Activated CD4-positive, alpha-beta T cell treated with anti-CD3 and anti-CD28 coated beads, Interleukin-2, Interleukin-6, amounts not matched to agents 100 ng/mL and 50 ng/mL, durations not matched to agents 16 hours and 8 hours (primary cell): ENCODE measurements around the gene JCHAIN.

Source experiments
- DNase-seq: peaks from one replicate; pipeline ENCODE4 v3.0.0-alpha.2; 2020

The JCHAIN gene

GRCh38 chr4:70634482-70634881 is 31.8 kb downstream of the JCHAIN start:
- no peak for DNase-seq

GRCh38 chr4:70632028-70632427 is 34.3 kb downstream of the JCHAIN start:
- DNase-seq, result no peak

DNA sequence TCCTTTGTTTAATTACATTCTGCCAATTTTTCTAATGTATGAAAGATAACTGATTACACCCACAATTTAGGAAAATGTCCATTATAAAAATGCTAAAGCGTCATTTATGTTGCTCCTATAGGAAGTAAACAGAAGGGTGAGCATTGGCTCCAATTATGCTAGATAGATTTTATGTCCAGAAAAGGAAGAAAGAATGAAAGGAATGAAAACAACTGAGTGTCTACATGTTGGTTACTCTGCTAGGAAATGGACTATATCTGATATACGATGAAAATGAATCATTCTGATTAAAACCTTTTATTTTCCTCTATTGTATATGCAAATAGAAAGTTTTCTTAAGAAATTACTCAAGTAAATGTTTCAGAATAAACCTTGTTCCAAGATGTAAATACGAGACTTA is 36.1 kb downstream of the JCHAIN start:
- DNase-seq, result no peak

GRCh38 chr4:70629469-70630090 is 36.7 kb downstream of the JCHAIN start:
- peak; percentile 11 for DNase-seq

DNA sequence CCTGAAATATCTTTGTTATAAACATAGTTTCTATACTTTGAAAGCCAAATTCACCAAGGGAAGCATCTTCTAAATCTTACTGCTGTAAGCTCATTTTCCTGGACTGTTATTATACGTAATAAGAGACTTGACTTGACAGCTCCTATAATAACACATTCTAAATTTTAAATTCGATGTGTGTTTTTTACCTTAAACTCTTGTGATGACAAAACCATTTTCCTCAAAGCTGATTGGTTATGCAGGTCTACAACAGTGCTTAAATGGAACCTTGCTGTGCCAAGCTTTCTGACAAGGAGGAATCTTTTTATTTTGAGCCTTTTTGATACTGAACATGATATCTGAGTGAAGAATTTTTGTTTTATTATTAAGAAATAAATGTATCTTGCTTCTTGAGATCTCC is 37.9 kb downstream of the JCHAIN start, which contains the start of gene ENAM:
Gene ENAM (plus strand): TSS at position 301 of the 400 bp plus-strand sequence. CDS start 757 bp downstream, outside the sequence.
- no peak for DNase-seq

DNA sequence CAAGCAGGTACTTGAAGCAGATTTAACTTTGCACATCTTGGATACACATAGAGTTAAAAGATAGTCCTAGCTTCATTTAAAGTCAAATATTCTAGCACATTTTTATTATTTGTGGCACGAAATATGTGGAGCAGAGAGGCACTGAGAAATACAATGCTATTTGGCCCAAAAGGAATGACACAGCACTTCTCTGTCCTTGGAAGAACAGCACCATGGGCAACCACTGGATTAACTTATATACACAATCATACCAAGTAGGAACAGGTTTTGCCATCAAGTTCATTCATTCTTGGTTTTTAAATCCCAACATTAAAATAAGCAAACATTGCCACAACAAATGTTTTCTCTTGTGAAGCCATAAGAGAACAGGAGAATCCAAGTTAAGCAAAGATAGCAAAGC is 38.7 kb downstream of the JCHAIN start:
- DNase-seq, result no peak

DNA sequence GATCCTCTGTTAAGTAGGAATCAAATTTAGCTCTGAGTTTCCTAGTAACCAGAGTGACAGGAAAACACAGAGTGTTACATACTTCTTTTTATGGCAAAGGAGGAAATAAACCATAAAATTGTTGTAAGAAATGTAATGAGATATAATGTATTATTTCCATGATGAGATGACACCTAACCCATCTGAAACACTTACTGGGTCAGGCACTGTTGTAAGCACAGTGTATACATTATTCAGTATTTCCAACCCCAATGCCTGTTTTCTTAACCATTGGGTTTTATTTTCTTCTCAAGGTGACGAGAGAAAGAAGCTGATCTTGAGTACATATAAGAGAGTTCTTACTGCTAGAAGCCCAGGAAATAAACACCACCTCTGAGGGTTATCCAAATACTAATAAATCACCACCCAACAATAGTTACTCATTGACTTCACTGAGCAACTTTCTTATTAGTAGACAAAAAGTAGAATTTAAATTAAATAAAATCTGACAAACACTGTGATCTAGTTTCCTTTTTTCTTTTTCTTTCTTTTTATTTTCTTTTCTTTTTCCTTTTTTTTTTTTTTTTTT is 42.0 kb downstream of the JCHAIN start:
- DNase-seq, result no peak

- DNase-seq, result no peak
Observed at GRCh38 chr4:70623323-70623722, 43.0 kb downstream of the JCHAIN start.

DNA sequence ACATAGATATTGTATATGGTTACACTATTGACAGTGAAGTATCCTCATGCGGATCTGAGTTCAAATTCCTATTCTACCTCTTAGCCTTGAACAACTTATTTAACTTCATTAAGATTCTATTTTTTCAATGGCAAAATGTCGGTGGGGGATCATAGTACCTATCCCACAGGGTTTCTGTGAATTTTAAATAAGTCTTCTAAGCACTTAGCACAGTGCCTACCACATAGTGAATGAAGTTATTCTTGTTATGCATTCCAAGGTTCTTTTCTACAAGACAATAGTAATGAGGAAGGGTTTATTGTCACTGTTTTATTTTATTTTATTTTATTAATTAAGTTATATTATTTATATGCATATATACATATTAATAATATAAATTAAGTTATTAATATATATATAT is 46.5 kb downstream of the JCHAIN start:
- no peak for DNase-seq

DNA sequence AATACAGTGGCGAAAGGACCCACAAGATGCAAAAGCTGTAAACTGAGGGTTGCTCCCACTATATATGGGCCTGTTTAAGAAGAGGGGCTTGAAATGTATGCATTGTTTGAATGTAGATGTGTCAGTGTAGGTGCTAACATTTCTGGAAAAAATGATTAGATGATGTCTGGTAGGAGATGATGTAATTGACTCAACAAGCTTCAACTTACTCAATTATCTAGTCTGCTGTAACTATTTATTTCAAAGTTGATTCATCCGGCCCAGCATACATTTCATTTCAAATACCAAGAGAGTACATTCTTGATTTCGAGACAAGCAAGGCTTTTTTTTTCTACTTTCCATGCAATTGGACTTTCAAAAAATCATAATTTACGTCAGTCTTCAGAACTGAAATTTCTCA is 47.0 kb downstream of the JCHAIN start:
- no peak for DNase-seq

DNA sequence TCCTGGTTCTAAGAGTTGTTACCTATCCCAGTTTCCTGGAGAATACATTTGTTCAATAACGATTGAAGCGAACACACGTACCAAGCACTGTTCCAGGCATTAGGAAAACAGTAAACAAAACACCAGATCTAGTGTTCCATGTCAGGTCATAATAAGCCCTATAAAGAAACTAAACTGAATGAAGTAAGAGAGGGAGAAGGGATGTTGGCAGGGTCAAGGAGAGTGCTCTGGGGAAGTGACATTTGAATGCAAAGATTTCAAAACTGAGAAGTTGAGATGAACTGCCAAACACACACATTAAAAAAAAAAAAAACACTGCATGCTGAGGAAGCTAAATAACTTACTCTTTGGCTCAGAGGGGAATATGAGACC is 52.1 kb downstream of the JCHAIN start:
- DNase-seq, result no peak

DNA sequence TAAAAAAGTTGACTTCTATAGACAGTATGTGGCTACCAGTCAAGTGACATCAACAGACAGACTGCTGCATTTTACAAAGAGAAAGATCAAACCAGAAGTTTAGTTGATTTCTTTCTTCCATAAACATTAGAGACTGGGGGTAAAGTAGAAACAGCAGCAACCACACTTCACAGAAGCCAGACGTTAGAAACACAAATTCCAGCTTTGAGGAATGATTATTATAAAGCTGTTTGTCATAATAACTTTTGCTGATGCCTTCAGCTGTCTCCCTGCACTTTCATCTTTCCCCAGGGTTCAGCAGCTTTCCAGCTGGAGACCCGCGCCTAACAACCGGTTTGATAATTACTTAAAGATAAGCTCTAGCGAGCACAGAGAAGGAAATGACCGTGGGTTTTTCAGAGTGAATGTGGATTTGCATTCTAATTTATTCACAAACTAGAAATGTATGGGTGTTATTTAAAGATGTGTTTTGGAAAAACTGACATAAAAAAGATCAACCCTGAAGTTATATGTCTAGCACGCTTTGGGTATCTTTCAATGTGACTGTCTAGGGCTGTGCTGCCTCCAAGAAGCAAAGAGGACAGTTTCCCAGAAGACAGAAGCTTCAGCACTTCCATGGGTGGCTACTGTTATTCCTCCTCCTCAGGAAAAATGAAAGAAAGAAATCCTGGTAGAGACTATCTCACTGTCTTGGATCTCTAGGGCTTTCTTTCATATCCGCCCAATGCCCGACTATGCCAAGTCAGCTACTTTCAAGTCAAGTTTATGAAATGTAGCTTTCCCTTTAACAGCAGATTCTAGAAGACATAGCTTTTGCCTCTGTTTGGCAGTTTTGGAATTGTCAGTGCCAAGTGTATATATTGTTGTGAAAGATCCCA is 52.8 kb downstream of the JCHAIN start:
- no peak for DNase-seq

GRCh38 chr4:70608324-70608723 is 58.0 kb downstream of the JCHAIN start:
- no peak for DNase-seq

DNA sequence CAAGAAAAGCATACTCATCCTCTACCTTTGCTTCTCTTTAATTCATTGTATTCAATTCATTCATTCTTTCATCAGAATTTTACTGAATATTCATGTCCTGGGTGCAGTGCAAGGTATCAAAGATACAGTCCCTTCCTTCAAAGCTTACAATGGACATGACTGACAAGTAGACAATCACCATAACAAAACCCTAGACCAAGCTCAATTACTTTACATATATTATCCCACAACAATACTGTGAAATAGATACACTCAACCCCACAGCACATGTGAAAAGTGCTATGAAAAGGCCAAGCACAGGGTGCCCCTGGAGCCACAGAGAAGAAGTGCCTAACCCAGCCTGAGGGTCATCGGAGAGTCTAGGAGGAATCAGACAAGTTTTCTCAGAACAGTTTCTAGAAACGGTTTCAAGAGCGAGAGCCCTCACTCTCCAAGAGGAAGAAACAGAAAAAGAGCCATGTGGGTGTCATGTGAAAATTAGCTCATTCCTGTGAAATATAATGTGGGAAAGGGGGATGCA is 58.9 kb downstream of the JCHAIN start:
- no peak for DNase-seq

GRCh38 chr4:70606459-70606858 is 59.8 kb downstream of the JCHAIN start:
- DNase-seq, result no peak
